GM12878 (cell line): ENCODE results near the gene POGZ. TPM values are rescaled to one million over a fixed set of nuclear protein-coding genes. Genes with fewer than 3 reads are reported as not detected.

ENCODE experiments used
- ATAC-seq: fragments of 200-7000 bp; cut with Tn5 transposase; 3 replicates; pipeline ENCODE4 v1.9.1; 2020; ENCODE audit warnings: mild to moderate bottlenecking, moderate library complexity
- BruUV-seq: library from RNA; stranded (reverse); fragments of 400-500 nt; replicated peaks from 2 replicates; lab custom pipeline; 2021; lab: Mats Ljungman, UMichigan
- CTCF ChIA-PET: fragments of 300-600 bp; sonication (Branson Sonifier 250); formaldehyde crosslinking; extraction: SDS; loops from one replicate; lab custom pipeline; 2021; ENCODE audit warnings: inconsistent platforms; lab: Yijun Ruan, JAX
- POLR2A ChIA-PET: fragments of 350-600 bp; formaldehyde crosslinking; extraction: SDS; loops from one replicate; lab custom pipeline; 2021; ENCODE audit warnings: inconsistent platforms; lab: Charles Lee
- RAD21 ChIA-PET: fragments of 300-600 bp; sonication (Branson Sonifier 250); formaldehyde crosslinking; loops from one replicate; lab custom pipeline; 2023; ENCODE audit warnings: antibody characterized with exemption; ENCODE audit not compliant: unreplicated experiment; lab: Charles Lee
- SMC1A ChIA-PET: fragments of 300-600 bp; sonication (Branson Sonifier 250); formaldehyde crosslinking; loops from one replicate; lab custom pipeline; 2023; ENCODE audit not compliant: unreplicated experiment, uncharacterized antibody; lab: Charles Lee
- DNase-seq: peaks from one replicate; pipeline ENCODE4 v3.0.0-alpha.2; 2011; ENCODE audit warnings: low read depth, low spot score
- FAIRE-seq: peaks from 3 replicates; lab custom pipeline; 2011; peaks lifted over from hg19 to GRCh38; lab: Jason Lieb, UNC
- H2AFZ ChIP-seq: 2 replicates; pipeline ENCODE4 v1.6.0; 2011; ENCODE audit warnings: low read depth, low read length, control low read depth; ENCODE audit not compliant: control insufficient read depth
- H3K27ac ChIP-seq: 2 replicates; pipeline ENCODE4 v1.5.1; 2011; ENCODE audit warnings: control low read depth; ENCODE audit not compliant: control insufficient read depth, insufficient read depth
- H3K27me3 ChIP-seq, 2 experiments: replicated peaks in 1 of 2; 2 replicates each; pipeline versions ENCODE4 v1.6.0 to v1.6.1; 2011; ENCODE audit warnings: low read length in 1 of 2; ENCODE audit not compliant: control insufficient read depth in 2 of 2, insufficient read depth in 2 of 2
- H3K36me3 ChIP-seq, 2 experiments: 2 replicates each; pipeline ENCODE4 v1.5.1; 2011; ENCODE audit warnings: low read length in 1 of 2; ENCODE audit not compliant: control insufficient read depth in 2 of 2, insufficient read depth in 2 of 2
- H3K4me1 ChIP-seq: 2 replicates; pipeline ENCODE4 v1.6.1; 2011; ENCODE audit warnings: mild to moderate bottlenecking, low read length, moderate library complexity, mixed read lengths; ENCODE audit not compliant: control insufficient read depth, insufficient read depth
- H3K4me2 ChIP-seq: 2 replicates; pipeline ENCODE4 v1.6.0; 2011; ENCODE audit warnings: control low read depth; ENCODE audit not compliant: control insufficient read depth, insufficient read depth
- H3K4me3 ChIP-seq: fragments of 200-600 bp; sonication (generic); 2 replicates; pipeline ENCODE4 v1.5.1; 2016
- H3K79me2 ChIP-seq: 2 replicates; pipeline ENCODE4 v1.6.0; 2011; ENCODE audit warnings: low read length; ENCODE audit not compliant: control insufficient read depth, insufficient read depth
- H3K9ac ChIP-seq: 2 replicates; pipeline ENCODE4 v1.8.0; 2011; ENCODE audit warnings: low read length, control low read depth, mixed read lengths; ENCODE audit not compliant: control insufficient read depth, insufficient read depth
- H3K9me3 ChIP-seq: replicated peaks from 3 replicates; pipeline ENCODE4 v1.5.1; 2011; ENCODE audit warnings: mild to moderate bottlenecking, low read length; ENCODE audit not compliant: control insufficient read depth, insufficient read depth
- H4K20me1 ChIP-seq: 2 replicates; pipeline ENCODE4 v1.6.0; 2011; ENCODE audit not compliant: control insufficient read depth, insufficient read depth
- ATF7 ChIP-seq: fragments of 450-650 bp; IDR thresholded peaks from 2 replicates; pipeline ENCODE4 v1.6.1; 2016; ENCODE audit warnings: low read depth, mild to moderate bottlenecking
- DPF2 ChIP-seq: fragments of 450-650 bp; IDR thresholded peaks from 2 replicates; pipeline ENCODE4 v1.6.1; 2017; ENCODE audit warnings: mild to moderate bottlenecking
- EP300 ChIP-seq, 2 experiments: fragments of 150-350 bp in 1 of 2; IDR thresholded peaks; 2 replicates each; pipeline ENCODE4 v1.6.1; 2011 to 2012; ENCODE audit warnings: low read depth in 2 of 2, low read length in 2 of 2, borderline replicate concordance in 1 of 2, improper control_type of control experiment in 1 of 2, inconsistent platforms in 1 of 2; ENCODE audit not compliant: control insufficient read depth in 1 of 2
- EZH2 ChIP-seq: IDR thresholded peaks from 2 replicates; pipeline ENCODE4 v1.6.1; 2012; ENCODE audit warnings: low read depth, mild to moderate bottlenecking, control low read depth, inconsistent platforms, low read length, borderline replicate concordance; ENCODE audit not compliant: control insufficient read depth
- HCFC1 ChIP-seq: fragments of 150-350 bp; IDR thresholded peaks from 2 replicates; pipeline ENCODE4 v1.6.1; 2014; ENCODE audit warnings: low read length
- IKZF1 ChIP-seq: fragments of 450-650 bp; conservative IDR thresholded peaks from 2 replicates; pipeline ENCODE4 v1.6.1; 2017; ENCODE audit warnings: antibody characterized with exemption, mild to moderate bottlenecking
- MYB ChIP-seq: fragments of 150-350 bp; IDR thresholded peaks from 2 replicates; pipeline ENCODE4 v1.6.1; 2014; ENCODE audit warnings: mild to moderate bottlenecking, low read depth, low read length, borderline replicate concordance
- POLR2A ChIP-seq: IDR thresholded peaks from 2 replicates; pipeline ENCODE4 v1.6.1; 2011; ENCODE audit warnings: low read depth, mild to moderate bottlenecking, low read length
- RAD51 ChIP-seq: fragments of 450-650 bp; IDR thresholded peaks from 2 replicates; pipeline ENCODE4 v1.6.1; 2016; ENCODE audit warnings: moderate library complexity, mild to moderate bottlenecking, inconsistent platforms
- RELA ChIP-seq: fragments of 450-650 bp; IDR thresholded peaks from 2 replicates; pipeline ENCODE4 v1.8.0; 2014; ENCODE audit warnings: borderline replicate concordance; ENCODE audit not compliant: partially characterized antibody
- RELB ChIP-seq: fragments of 450-650 bp; IDR thresholded peaks from 2 replicates; pipeline ENCODE4 v1.6.1; 2017; ENCODE audit warnings: low read depth, mild to moderate bottlenecking, moderate library complexity
- RFX5 ChIP-seq: IDR thresholded peaks from 2 replicates; pipeline ENCODE4 v1.6.1; 2011; ENCODE audit warnings: low read depth, low read length, improper control_type of control experiment
- SKIL ChIP-seq: fragments of 450-650 bp; IDR thresholded peaks from 2 replicates; pipeline ENCODE4 v1.6.1; 2017; ENCODE audit warnings: mild to moderate bottlenecking, low read depth, inconsistent platforms; ENCODE audit not compliant: poor library complexity, severe bottlenecking
- SMAD5 ChIP-seq: IDR thresholded peaks from 2 replicates; pipeline ENCODE4 v1.6.1; 2016; ENCODE audit warnings: antibody characterized with exemption, low read depth
- SMARCA5 ChIP-seq: fragments of 450-650 bp; IDR thresholded peaks from 2 replicates; pipeline ENCODE4 v1.6.1; 2017; ENCODE audit warnings: mild to moderate bottlenecking
- TAF1 ChIP-seq: IDR thresholded peaks from 2 replicates; pipeline ENCODE4 v1.6.1; 2011; ENCODE audit warnings: mild to moderate bottlenecking, low read depth, low read length, borderline replicate concordance
- ZBTB11 ChIP-seq: fragments of 450-650 bp; formaldehyde crosslinking; IDR thresholded peaks from 2 replicates; pipeline ENCODE4 v1.5.0; 2022; ENCODE audit warnings: mild to moderate bottlenecking, missing genetic modification characterization
- WGBS: methylation state at CpG from one replicate; pipeline ENCODE4 v1.1.6; 2016; ENCODE audit warnings: low lambda C conversion rate; ENCODE audit not compliant: insufficient replicate concordance, insufficient coverage; ENCODE audit errors: missing lambda C conversion rate; 5-methylcytosine and 5-hydroxymethylcytosine counted together
- in situ Hi-C: fragments of 300-500 bp; cut with MboI; formaldehyde crosslinking; loops from 9 replicates; pipeline ENCODE4 v1.14.3; 2018; ENCODE audit warnings: mixed read lengths
- intact Hi-C: fragments of 100-400 bp; cut with micrococcal nuclease; formaldehyde crosslinking; loops from one replicate; pipeline ENCODE4 v1.14.2; 2022; ENCODE audit not compliant: unreplicated experiment
- polyA plus RNA-seq, 11 experiments: library from polyadenylated mRNA; depleted of rRNA in 4 of 11; unstranded in 6 of 11; stranded (reverse) in 5 of 11; fragments of >200 nt; fragmentation: Nextera tagmentation in 4 of 11; fragmentation: Illumina TruSeq in 1 of 11; extraction: Ambion mirVana in 4 of 11; extraction: Trizol in 1 of 11; gene quantifications; 1 replicate in 1 of 11; 2 replicates in 10 of 11; pipeline versions ENCODE4 v1.2.1 to v1.2.3, GENCODE V29; 2011 to 2016; ENCODE audit warnings: inconsistent platforms in 2 of 11, missing spikeins in 2 of 11, low read depth in 1 of 11
- total RNA-seq, 4 experiments: library from RNA; depleted of rRNA in 3 of 4; stranded (reverse); fragments of >200 nt in 3 of 4; fragmentation: Illumina TruSeq in 1 of 4; extraction: Trizol in 1 of 4; gene quantifications; 2 replicates each; pipeline versions ENCODE4 v1.2.1 to v1.2.3, GENCODE V29; 2013 to 2021

Gene POGZ
- total and polyA plus RNA-seq, 10 of the 15 experiments (the other 5 are each of a cell fraction or from before 2014, with no cell fraction given): 11.3 to 80.6 (median 35.8) TPM

GRCh38 chr1:151364996-151365395 is 94.3 kb downstream of the POGZ start:
- POLR2A ChIA-PET: no interaction called here
- CTCF ChIA-PET: interaction anchor here (1.6 kb wide), 1 partner anchor 24 kb away, joined by 4 read pairs; no protein-coding TSS in a partner anchor
- no peaks in the 10 kb centered on the region for H3K4me1 ChIP-seq
- no peaks in the 10 kb centered on the region for H4K20me1 ChIP-seq
- FAIRE-seq (no peak), DNase-seq (no peak), ATAC-seq (0 out of 3 replicates have a peak, but pooled peaks have one; percentile 16)
- no peak overlapping the region for H3K4me2 ChIP-seq
- SMC1A ChIA-PET: no interaction called here
- no peak overlapping the region for H2AFZ ChIP-seq
- RAD21 ChIA-PET: no interaction called here
- no peak overlapping the region for H3K27ac ChIP-seq
- no peaks in the 10 kb centered on the region for H3K27me3 ChIP-seq
- no peaks in the 10 kb centered on the region for H3K36me3 ChIP-seq
- no peak overlapping the region for H3K9ac ChIP-seq
- peaks cover 7% of the 10 kb centered on the region for H3K9me3 ChIP-seq
- H3K4me3 ChIP-seq: no peak overlapping the region
- no peak for TF ChIP-seq ATF7
- no peak for TF ChIP-seq RELB
- no peak for TF ChIP-seq MYB
- TF ChIP-seq RELA: no peak
- no peak for TF ChIP-seq TAF1
- no peak for TF ChIP-seq EP300 (IDR thresholded peaks at IDR 0.05; ENCODE audit: borderline replicate concordance in 1 of 2, control insufficient read depth in 1 of 2, low read depth in 2 of 2, low read length in 2 of 2)
- no peak for TF ChIP-seq EZH2
- TF ChIP-seq HCFC1: no peak
- TF ChIP-seq SMARCA5: no peak
- TF ChIP-seq RAD51: no peak
- TF ChIP-seq RFX5: no peak
- TF ChIP-seq DPF2: no peak
- TF ChIP-seq IKZF1: no peak
- TF ChIP-seq POLR2A: no peak
- no peak for TF ChIP-seq SKIL
- no peak for TF ChIP-seq SMAD5
- TF ChIP-seq ZBTB11 (CRISPR knock-in tag): no peak
- no peaks in the 10 kb centered on the region for H3K79me2 ChIP-seq
- no TSS peak for BruUV-seq
- intact Hi-C loops (no loop called here), in situ Hi-C loops (no loop called here)
- 15% methylated on average over 4 of the region's 4 CpGs for WGBS
